KMS-11 (cell line): ENCODE measurements around the gene ABCA12.

Source experiments
- H2AFZ ChIP-seq: fragments of 200-600 bp; sonication (generic); 2 replicates; pipeline ENCODE4 v1.6.1; 2016; ENCODE audit warnings: antibody characterized with exemption, mixed run types, low read depth
- H3K27ac ChIP-seq: fragments of 200-600 bp; sonication (generic); 2 replicates; pipeline ENCODE4 v1.6.1; 2016; ENCODE audit warnings: mild to moderate bottlenecking, mixed run types
- H3K27me3 ChIP-seq: fragments of 200-600 bp; sonication (generic); 2 replicates; pipeline ENCODE4 v1.6.1; 2017; ENCODE audit warnings: mild to moderate bottlenecking, low read depth, mixed run types, moderate library complexity; ENCODE audit not compliant: insufficient read depth
- H3K36me3 ChIP-seq: fragments of 200-600 bp; sonication (generic); 2 replicates; pipeline ENCODE4 v1.6.1; 2017; ENCODE audit warnings: mild to moderate bottlenecking, mixed run types; ENCODE audit not compliant: insufficient read depth
- H3K4me1 ChIP-seq: fragments of 200-600 bp; sonication (generic); 2 replicates; pipeline ENCODE4 v1.6.1; 2016; ENCODE audit warnings: mild to moderate bottlenecking, low read depth, mixed run types; ENCODE audit not compliant: poor library complexity, severe bottlenecking
- H3K4me2 ChIP-seq: fragments of 200-600 bp; sonication (generic); 2 replicates; pipeline ENCODE4 v1.7.0; 2016; ENCODE audit warnings: mild to moderate bottlenecking, mixed run types
- H3K4me3 ChIP-seq: fragments of 200-600 bp; sonication (generic); IDR thresholded peaks from 2 replicates; pipeline ENCODE4 v1.6.1; 2017; ENCODE audit warnings: low read depth, low read length, mixed read lengths; ENCODE audit not compliant: insufficient read depth
- H3K79me2 ChIP-seq: fragments of 200-600 bp; sonication (generic); 2 replicates; pipeline ENCODE4 v1.6.1; 2016; ENCODE audit warnings: low read depth, mixed run types; ENCODE audit not compliant: insufficient read depth
- H3K9ac ChIP-seq: fragments of 200-600 bp; sonication (generic); 2 replicates; pipeline ENCODE4 v1.6.1; 2016; ENCODE audit warnings: mild to moderate bottlenecking, mixed run types
- H4K20me1 ChIP-seq: fragments of 200-600 bp; sonication (generic); 2 replicates; pipeline ENCODE4 v1.6.1; 2016; ENCODE audit warnings: mild to moderate bottlenecking, mixed run types; ENCODE audit not compliant: insufficient read depth
- TF ChIP-seq, protein P1 (sequence below): fragments of 200-600 bp; sonication (generic); conservative IDR thresholded peaks from 2 replicates; pipeline ENCODE4 v1.6.1; 2017; ENCODE audit warnings: low read depth, mild to moderate bottlenecking, antibody characterized with exemption, low read length, moderate library complexity, mixed read lengths

ABCA12 gene

DNA sequence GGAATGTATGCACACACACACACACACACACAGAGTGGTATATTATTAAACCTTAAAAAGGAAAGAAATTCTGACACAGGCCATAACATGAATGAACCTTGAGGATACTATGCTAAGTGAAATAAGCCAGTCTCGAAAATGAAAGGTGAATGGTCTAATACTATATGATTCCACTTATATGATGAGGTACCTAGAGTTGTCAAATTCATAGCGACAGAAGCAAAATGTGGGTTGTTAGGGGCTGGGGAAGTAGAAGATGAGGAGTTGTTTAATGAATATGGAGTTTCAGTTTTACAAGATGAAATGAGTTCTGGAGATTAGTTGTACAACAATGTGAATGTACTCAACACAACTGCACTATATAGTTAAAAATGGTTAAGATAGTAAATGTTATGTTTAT, 118.1 kb downstream of the ABCA12 start:
- Histone ChIP-seq H3K4me2 (no peak overlapping the region), H4K20me1 (no peaks in the 10 kb centered on the region), H3K4me1 (no peaks in the 10 kb centered on the region)

DNA sequence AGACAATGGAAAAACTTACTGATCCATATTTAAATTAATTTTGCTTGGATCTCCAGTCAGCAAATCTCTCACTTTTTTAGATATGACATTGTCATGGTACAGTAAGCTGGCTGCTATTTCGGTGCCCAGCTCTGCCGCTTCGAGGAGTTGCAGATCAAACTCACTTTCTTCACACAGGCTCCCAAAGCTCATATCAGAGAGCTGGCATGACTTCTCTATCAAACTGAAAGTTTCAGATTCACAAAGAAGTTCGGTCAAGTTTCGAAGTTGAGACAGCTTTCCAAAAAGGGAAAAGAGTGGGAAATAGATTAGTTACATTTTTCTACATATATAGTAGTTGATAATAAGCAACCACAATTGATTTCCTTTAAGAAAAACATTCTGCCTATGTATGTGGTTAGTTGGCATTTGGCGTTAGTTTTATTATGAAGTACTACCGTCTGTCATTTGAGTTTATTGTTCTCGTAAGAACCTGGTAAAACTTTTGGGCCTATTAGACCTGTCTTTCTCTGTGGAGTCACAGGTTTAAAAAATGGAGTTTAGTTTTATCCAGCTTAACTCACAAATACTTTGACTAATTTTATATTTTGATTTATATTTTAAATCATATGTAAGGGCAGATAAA, 118.8 kb downstream of the ABCA12 start:
- TF ChIP-seq, protein P1, sequence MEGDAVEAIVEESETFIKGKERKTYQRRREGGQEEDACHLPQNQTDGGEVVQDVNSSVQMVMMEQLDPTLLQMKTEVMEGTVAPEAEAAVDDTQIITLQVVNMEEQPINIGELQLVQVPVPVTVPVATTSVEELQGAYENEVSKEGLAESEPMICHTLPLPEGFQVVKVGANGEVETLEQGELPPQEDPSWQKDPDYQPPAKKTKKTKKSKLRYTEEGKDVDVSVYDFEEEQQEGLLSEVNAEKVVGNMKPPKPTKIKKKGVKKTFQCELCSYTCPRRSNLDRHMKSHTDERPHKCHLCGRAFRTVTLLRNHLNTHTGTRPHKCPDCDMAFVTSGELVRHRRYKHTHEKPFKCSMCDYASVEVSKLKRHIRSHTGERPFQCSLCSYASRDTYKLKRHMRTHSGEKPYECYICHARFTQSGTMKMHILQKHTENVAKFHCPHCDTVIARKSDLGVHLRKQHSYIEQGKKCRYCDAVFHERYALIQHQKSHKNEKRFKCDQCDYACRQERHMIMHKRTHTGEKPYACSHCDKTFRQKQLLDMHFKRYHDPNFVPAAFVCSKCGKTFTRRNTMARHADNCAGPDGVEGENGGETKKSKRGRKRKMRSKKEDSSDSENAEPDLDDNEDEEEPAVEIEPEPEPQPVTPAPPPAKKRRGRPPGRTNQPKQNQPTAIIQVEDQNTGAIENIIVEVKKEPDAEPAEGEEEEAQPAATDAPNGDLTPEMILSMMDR, result no peak
- no peak overlapping the region for H2AFZ ChIP-seq
- H3K9ac ChIP-seq, result no peak overlapping the region
- no peaks in the 10 kb centered on the region for H3K79me2 ChIP-seq
- no peaks in the 10 kb centered on the region for H4K20me1 ChIP-seq
- no peak overlapping the region for H3K27ac ChIP-seq
- H3K4me3 ChIP-seq, result no peak overlapping the region
- H3K36me3 ChIP-seq, result no peaks in the 10 kb centered on the region
- H3K4me1 ChIP-seq, result no peaks in the 10 kb centered on the region
- no peak overlapping the region for H3K4me2 ChIP-seq
- no peaks in the 10 kb centered on the region for H3K27me3 ChIP-seq

More for the DNA sequence above, 118.1 kb downstream of the ABCA12 start:
- H3K9ac ChIP-seq, result no peak overlapping the region
- no peak overlapping the region for H3K27ac ChIP-seq
- H3K4me3 ChIP-seq, result no peak overlapping the region
- TF ChIP-seq, protein P1, result no peak
- no peak overlapping the region for H2AFZ ChIP-seq
- no peaks in the 10 kb centered on the region for H3K27me3 ChIP-seq
- no peaks in the 10 kb centered on the region for H3K36me3 ChIP-seq
- no peaks in the 10 kb centered on the region for H3K79me2 ChIP-seq

DNA sequence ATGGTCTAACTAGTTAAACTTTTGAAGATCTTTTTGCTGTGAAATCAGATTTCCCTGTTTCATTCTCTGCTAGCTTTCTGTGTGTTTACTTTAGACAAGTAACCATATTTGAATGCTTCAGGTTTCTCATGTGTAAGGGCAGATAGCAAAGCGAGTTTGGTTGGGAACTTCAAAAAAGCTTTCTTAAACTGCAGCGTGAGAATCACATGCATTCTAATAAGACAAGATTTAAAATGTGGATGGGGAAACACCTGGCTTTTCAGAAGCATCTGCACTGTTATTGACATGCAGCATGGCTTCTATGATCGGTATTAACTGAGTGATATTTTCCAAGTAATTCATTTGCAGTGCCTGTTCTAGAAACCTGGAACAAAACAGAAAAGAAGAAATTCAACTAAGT, 119.3 kb downstream of the ABCA12 start:
- H3K79me2 ChIP-seq, result no peaks in the 10 kb centered on the region
- TF ChIP-seq, protein P1, result no peak
- no peak overlapping the region for H2AFZ ChIP-seq
- no peak overlapping the region for H3K9ac ChIP-seq
- no peak overlapping the region for H3K27ac ChIP-seq
- H3K4me3 ChIP-seq, result no peak overlapping the region
- no peaks in the 10 kb centered on the region for H3K36me3 ChIP-seq
- no peak overlapping the region for H3K4me2 ChIP-seq
- no peaks in the 10 kb centered on the region for H3K4me1 ChIP-seq
- H4K20me1 ChIP-seq, result no peaks in the 10 kb centered on the region
- H3K27me3 ChIP-seq, result no peaks in the 10 kb centered on the region

DNA sequence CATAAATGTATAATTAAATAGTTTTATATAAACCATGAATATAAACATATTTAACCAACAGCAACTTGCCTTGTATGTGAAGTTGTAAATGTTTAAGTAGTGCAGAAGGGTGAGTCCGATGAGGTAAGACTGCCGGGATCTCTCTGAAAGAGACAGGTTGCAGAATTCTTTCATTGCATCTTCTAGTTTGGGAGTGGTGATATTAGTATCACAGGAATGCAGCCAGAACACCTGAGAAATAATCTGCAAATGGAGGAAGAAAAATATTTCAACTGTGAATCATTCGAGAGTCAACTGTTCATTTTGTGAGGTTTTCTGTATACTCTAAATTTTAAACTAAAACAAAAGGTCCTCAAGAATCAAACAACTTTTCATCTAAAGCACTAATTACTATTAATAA, 123.0 kb downstream of the ABCA12 start:
- TF ChIP-seq, protein P1, result no peak
- H3K36me3 ChIP-seq, result no peaks in the 10 kb centered on the region

More for the DNA sequence above, 123.0 kb downstream of the ABCA12 start:
- Histone ChIP-seq H3K27ac (no peak overlapping the region), H3K4me2 (no peak overlapping the region), H4K20me1 (no peaks in the 10 kb centered on the region), H3K9ac (no peak overlapping the region), H3K4me3 (no peak overlapping the region), H3K27me3 (no peaks in the 10 kb centered on the region), H3K4me1 (no peaks in the 10 kb centered on the region), H2AFZ (no peak overlapping the region), H3K79me2 (no peaks in the 10 kb centered on the region)
